NCI-H1417 (cell line): ENCODE results near the gene POLR3F.
"Not testable (repeated sequence)": the region's sequence is repeated elsewhere in the genome, so short reads cannot be mapped to it uniquely, and the experiment has no call there.

Experiments used
- DNase-seq, 3 experiments: peaks; one replicate each; lab custom pipeline; 2025; lab: John Stamatoyannopoulos, UW

The POLR3F gene

DNA sequence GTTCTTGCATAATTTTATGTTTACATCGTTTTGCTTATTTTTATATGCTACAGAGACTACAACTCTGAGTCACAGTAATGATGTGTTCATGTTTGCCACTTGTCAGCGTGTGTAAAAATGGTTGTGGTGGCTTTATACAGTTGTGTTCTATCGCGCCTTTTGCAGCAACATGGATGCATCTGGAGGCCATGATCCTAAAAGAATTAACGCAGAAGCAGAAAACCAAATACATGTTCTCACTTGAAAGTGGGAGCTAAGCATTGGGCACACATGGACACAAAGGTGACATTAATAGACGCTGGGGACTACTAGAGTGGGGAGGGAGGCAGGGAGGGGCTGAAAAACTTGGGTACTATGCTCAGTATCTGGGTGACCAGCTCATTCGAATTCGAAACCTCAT lies 39.6 kb downstream of the POLR3F start:
- DNase-seq: peak in 2 of 3 experiments; percentile 68 to 84

DNA sequence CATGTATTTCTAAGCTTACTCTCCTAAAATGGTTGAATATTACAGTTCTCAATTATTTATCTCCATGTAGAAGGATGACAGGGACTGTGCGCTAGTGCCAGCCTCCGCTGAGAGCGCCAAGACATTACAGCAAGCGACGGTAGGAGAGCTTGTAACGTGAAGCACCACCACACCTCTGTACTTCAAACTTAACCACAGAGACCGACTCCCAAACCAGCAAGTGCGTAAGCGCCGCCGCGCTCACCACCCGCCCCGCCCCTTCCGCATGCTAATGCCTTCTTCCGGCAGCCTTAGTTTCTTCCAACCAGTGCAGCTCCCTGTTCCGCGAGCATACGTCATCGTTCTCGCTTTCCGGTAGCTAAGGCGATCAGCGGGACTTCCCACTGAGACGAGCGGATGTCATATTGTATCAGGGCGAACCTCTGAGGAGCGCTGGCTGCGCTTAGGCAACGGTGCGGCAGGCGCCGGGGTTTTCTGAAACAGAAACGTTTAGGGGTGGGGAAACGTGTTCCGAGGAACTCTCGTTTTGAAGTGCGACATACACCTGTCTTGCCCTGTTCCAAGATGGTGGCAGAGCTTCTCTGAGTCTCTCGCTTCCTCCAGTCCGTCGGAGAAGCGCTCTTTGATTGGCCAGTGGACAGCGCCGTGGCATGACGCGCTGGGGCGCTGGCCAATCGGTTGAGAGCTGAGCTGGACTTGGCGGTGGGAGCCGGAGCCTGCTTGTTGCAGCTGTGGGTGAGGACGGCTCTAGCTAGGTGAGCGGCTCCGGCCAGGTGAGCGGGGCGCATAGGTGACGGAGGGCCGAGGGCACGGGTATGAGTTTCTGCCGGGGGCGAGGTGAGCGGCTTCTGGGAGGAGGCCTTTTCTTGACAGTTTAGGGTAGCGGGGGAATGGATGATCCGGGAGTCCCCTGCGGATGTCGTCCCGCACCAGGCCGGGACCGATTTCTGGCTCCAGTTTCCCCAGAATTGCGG lies 40.3 kb downstream of the POLR3F start, which contains the start of gene SEC23B:
TSS of gene SEC23B (plus strand) at position 723 of the 974 bp plus-strand sequence. CDS start 2,896 bp downstream, outside the sequence.
- DNase-seq: peak; percentile 92 to 100 (median 99)

DNA sequence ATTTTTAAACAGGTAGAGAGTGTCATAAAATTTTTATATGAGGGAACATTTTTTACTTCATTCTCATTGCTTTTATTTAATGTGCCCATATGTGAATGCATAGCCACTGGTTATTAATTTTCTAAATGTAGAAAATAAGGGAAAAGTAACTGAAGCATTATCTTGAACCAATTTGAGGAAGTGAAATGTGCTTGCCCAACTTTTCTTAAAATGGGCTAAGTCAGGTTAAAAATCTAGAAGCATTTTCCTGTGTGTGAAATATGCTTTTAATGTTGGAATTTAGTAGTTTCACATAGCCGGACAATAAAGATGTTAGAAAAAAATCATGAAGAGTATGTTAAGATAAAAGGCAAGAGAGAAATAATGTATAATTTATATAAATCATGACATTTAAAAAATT lies 44.4 kb downstream of the POLR3F start:
- DNase-seq: no peak

- no peak for DNase-seq
Measured at GRCh38 chr20:18513208-18513607, 46.0 kb downstream of the POLR3F start.

DNA sequence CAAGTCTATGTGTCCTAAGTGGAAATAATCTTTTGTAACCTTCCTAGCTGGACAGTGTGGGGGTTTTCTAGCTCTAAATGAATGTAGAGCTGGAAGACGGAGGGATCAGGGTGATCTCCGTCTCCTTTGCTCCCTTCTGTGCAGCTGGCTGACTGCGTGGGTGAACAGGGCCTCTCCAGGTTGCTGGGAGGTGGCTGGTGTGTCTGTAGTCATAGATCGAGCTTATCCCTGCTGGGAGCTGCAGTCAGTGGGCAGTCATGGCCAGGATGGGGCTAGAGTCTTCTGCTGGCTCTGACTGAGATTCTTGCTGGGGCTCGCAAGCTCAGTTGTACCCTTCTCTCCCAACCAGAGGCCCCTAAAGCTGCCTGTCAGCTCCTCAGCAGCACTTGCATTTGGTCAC lies 46.9 kb downstream of the POLR3F start:
- DNase-seq: no peak

DNA sequence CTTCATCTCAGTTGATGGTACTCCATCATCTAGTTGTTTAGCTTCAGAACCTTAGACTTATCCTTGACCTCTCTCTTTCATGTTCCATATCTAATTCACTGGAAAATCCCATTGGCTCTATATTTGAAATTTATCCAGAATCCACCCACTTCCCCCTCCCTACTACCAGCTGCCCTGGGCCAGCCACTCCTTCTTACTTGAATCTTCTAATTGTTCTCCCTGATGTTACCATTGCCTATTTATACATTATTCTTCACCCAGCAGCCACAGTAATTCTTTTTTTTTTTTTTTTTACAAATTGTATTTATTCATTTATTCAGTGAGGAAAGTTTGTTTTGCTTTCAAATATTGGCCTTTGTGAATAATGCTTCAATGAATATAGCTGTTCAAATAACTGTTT lies 48.8 kb downstream of the POLR3F start:
- DNase-seq: no peak

GRCh38 chr20:18522066-18522465 lies 54.9 kb downstream of the POLR3F start:
- DNase-seq: not testable (repeated sequence)

GRCh38 chr20:18523066-18523465 lies 55.9 kb downstream of the POLR3F start:
- DNase-seq: no peak

DNA sequence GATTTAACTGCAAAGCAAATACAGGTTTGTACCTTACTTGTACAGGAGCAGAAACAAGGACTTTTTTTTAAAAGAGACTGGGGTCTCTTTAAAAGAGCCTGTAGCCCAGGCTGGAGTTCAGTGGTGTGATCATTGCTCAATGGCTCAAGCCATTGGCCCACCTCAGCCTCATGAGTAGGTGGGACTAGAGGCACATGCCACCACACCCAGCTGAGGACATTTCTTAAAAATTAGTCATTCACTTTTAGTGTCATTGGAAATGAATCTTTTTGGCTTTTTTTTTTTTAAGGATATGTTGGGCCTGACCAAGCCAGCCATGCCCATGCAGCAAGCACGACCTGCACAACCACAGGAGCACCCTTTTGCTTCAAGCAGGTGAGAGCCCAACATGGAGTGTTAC lies 57.5 kb downstream of the POLR3F start:
- no peak for DNase-seq

DNA sequence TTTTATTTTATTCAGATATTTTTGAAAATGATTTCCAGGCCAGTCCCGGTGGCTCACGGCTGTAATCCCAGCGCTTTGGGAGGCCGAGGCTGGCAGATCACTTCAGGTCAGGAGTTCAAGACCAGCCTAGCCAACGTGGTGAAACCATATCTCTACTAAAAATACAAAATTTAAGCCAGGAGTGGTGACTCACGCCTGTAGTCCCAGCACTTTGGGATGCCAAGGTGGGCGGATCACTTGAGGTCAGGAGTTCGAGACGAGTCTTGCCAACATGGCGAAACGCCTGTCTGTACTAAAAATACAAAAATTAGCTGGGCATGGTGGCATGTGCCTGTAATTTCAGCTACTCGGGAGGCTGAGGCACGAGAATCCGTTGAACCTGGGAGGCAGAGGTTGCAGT lies 59.6 kb downstream of the POLR3F start:
- DNase-seq: not testable (repeated sequence)

DNA sequence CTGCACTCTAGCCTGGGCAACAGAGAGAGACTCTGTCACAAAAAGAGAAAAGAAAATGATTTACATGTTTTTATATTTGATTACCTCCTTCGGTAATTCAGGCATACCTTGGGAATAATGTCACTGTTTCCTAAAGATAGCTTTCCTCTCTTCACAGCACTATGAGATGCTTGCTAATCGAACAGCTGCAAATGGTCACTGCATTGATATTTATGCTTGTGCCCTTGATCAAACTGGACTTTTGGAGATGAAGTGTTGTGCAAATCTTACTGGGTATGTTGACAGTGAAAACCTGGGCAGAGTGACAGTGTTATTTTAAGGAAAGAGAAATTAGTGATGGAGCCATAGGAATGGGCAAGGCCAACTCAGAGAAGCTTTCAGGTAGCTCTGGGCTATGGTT lies 60.1 kb downstream of the POLR3F start:
- DNase-seq: no peak

DNA sequence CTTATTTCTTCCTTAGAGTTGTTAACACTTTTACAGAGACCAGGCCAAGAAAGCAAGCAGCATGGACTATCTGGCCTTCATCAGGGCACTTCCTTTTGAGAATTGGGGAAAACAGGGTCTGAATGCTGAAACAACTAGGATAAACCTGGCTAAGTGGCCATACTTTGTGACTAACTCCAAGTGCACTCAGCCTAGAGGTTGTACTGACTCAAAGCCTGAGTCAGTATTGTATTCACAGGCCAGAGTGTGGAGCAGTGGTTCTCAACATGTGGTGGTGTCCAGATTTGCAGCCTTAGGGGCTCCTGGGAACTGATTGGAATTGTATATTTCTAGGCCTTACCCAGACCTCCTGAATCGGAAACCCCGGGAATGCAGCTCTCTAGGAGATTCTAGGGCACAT lies 60.6 kb downstream of the POLR3F start:
- DNase-seq: no peak

DNA sequence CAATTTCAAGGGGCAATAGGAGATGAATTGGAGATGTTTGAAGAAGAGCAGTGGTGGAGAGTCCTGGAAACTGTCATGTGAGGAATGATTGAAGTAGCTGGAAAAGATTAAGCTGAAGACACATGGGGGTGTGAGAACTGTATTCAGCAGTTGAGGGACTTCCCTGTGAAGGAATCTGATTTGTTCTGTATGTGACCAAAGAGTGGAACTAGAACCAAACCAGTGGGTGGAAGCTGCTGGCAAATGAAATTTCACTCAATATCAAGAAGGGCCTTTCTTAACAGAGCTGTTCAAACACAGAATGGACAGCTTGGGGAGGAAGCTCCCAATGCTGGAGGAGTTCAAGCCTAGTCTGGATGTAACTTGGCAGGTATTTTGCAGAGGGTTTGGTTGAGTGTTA lies 61.9 kb downstream of the POLR3F start:
- no peak for DNase-seq

GRCh38 chr20:18532626-18533025 lies 65.4 kb downstream of the POLR3F start:
- DNase-seq: no peak

DNA sequence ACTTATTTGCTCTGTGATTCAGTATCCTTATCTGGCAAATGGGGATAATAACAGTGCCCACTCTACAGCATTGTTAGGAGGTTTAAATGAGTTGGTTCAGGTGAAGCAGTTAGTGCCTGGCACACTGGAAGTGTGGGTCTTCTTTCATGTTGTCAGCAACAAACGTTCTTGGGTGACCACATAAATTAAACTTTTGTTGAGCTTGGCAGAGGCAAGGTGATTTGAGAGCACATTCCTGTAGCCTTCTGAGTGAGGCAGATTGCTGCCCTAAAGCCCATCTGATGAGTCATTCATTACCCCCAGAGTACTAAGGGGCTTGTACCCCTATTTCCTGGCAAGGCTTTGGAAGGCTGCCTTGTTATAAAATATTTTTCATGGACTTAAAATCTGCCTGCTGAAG lies 66.3 kb downstream of the POLR3F start:
- no peak for DNase-seq

DNA sequence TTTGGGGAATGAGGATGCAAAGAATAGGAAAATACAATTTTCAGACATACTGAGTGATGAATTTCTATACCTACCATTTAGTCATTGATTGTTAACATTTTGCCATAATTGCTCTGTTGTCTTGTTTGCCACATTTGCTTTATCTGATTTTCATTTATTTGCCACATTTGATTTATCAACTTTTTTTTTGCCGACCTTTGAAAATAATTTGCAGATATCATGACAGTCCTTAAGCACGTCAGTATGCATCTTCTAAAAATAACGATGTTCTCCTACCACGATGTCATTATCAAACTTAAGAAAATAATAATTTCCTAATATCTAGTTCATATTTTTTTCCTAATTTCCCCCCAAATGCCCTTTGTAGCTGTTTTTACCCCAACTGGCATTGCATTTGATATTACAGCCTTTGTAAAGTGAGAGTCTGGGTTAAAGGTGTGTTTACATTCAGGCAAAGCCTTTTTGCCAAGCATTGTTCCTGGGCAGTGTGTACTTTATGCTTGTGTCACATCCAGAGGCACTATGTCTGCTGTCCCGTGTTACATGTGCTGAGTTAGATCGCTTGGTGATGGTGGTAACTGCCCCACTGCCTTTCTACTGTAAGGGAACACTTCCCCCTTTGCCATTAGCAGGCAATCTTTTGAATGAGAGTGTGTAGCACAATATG lies 66.9 kb downstream of the POLR3F start:
- no peak for DNase-seq
